HUDEP-2 (cell line): Measurements from ENCODE around the gene ITPKB.
A peak's percentile ranks its signal among the peaks of the same experiment; 100 is the strongest.
"Not testable (repeated sequence)": the region's sequence is repeated elsewhere in the genome, so short reads cannot be mapped to it uniquely, and the experiment has no call there.

Experiments
- DNase-seq, 76 experiments: peaks; one replicate each; lab custom pipeline; 2025; ENCODE audit not compliant: unreplicated experiment in 76 of 76; lab: John Stamatoyannopoulos, UW

ITPKB gene

GRCh38 chr1:226732856-226733291, 6.2 kb downstream of the ITPKB start:
- no peak for DNase-seq

DNA sequence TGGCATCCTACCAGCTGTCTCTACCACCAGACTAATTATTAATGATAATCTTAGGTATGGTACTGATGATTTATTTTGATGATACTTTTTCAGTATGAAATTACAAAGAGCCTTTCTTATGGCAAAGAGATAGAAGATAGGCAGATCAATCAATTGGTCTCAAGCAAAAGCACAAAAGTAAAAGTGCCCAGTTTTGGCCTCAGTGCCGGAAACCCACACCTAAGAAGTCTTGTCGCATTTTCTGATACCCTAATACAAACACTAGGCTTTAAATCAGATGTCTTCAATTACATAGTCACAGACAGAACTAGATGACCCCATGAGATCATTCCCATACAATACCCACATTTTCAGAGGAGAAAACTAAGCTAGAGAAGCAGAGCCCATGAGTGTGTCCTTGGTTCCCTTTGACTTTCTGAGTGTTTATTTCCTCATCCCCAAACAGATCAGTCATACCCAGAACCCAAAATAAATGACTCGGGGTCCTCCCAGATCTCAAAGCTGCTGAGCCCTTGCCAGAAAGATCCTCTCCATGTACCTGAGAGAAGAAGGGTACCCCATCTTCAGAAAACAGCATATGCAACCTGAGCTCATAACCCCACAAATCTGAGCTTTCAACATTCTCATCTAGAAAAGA, 7.7 kb downstream of the ITPKB start:
- no peak for DNase-seq

GRCh38 chr1:226730836-226731235, 8.2 kb downstream of the ITPKB start:
- no peak for DNase-seq

GRCh38 chr1:226730071-226730470, 9.0 kb downstream of the ITPKB start:
- DNase-seq, result no peak

GRCh38 chr1:226728448-226728847, 10.6 kb downstream of the ITPKB start:
- DNase-seq, result no peak

- no peak for DNase-seq
Measured at GRCh38 chr1:226725897-226726267, 13.2 kb downstream of the ITPKB start.

- DNase-seq, result no peak
Measured at GRCh38 chr1:226723657-226724532, 15.2 kb downstream of the ITPKB start.

GRCh38 chr1:226722901-226723656, 16.0 kb downstream of the ITPKB start:
- no peak for DNase-seq

DNA sequence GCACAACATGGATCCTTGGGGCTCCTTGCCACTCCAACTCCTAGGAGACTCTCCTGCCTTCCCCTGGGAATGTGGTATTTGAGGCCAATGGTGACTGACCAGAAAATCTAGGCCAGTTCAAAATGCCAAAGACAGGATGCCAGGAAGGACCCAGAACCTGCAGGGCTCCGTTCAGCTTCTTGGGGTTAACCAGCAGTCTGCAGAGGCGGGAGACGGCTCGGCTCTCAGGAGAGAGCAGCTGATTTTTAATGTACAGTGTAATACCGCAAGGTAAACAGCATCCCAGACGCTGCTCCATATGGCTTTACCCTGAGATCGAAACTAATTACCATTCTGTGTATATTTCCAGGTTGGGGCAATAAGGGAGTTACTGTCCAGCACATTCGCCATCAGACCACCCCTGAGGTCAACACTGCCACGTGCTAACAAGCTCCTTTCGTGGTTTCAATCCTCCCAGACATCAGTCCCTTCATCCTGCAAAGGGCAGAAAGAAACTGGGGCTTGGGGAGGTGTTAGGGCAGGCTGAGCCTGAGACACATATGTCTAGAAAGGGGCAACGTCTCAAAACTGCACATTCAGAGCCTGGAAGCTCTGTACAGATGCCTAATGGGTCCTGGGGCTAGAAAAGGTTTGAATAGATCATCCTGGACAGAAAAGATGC, 16.7 kb downstream of the ITPKB start:
- DNase-seq, result no peak

- DNase-seq, result not testable (repeated sequence)
Measured at GRCh38 chr1:226720574-226720973, 18.5 kb downstream of the ITPKB start.

- DNase-seq, result no peak
Measured at GRCh38 chr1:226719596-226720387, 19.3 kb downstream of the ITPKB start.

GRCh38 chr1:226717256-226717909, 21.7 kb downstream of the ITPKB start:
- DNase-seq, result no peak

DNA sequence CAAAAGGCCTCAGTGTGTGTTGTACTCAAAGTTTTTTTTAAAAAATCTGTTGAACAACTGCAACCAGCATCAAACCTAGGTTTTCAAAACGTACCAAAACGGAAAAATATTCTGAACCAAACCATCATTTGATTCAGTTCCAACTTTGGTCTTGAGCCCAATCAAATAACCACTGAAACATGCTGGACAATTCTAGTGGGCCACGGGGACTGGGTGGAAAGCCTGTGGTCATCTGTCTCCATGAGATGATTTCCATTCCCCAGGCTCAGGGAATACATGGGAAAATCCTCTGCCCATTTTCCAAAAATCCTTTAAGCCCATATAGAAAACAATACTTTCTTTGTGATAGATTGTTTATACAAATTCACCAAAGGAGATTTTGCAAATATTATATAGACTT, 22.5 kb downstream of the ITPKB start:
- DNase-seq, result no peak

GRCh38 chr1:226714148-226714547, 24.9 kb downstream of the ITPKB start:
- DNase-seq, result no peak

- peak in 22 of 76 experiments; percentile 9 to 56 (median 18) for DNase-seq
Measured at GRCh38 chr1:226712742-226713419, 26.2 kb downstream of the ITPKB start.

DNA sequence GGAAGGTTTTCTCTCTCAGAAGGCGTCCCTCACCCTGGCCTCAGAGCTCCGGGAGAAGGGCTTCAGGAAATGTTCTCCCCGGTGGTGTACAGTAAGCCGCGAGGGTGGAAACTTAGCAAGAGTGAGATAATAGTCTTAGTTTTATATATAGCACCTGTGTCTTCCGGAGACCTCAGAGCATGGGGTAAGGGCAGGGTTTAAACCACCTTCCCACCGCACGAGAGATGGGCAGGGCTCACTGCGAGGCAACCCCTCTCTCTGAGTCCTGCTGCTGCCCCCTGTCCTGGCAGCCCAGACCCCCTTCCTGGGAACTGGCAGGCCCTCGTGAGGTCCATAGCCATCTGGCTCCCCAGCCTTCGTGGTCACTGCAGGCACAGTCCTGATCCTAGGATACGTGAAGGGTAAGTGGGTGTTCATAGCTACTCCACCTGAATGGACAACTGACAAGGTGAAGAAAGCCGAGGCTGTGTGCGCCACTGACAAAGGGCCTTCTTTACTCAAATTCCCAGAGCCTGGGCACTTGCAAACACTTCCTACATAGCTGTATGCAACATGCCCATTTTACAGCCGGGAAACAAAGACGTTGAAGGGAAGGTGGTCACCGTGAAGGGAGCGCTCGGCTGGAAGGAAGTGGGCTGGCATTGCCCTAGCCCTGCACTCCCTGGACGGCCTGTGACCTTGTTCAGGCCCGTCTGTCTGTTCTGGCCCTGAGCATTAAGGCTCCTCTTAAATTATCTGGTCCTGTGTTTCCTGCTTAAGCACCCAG, 26.9 kb downstream of the ITPKB start:
- no peak for DNase-seq

GRCh38 chr1:226710501-226710900, 28.6 kb downstream of the ITPKB start:
- no peak for DNase-seq

GRCh38 chr1:226709953-226710352, 29.1 kb downstream of the ITPKB start:
- DNase-seq, result no peak
